HG02610 (cell line): ENCODE results near the gene TNFRSF13B.
"Not testable (repeated sequence)": the region's sequence is repeated elsewhere in the genome, so short reads cannot be mapped to it uniquely, and the experiment has no call there.

Experiments used
- ATAC-seq: cut with Tn5 transposase; IDR thresholded peaks from one replicate; pipeline ENCODE4 v1.9.1; 2021; ENCODE audit warnings: mild to moderate bottlenecking, moderate library complexity; ENCODE audit not compliant: unreplicated experiment

The TNFRSF13B gene

DNA sequence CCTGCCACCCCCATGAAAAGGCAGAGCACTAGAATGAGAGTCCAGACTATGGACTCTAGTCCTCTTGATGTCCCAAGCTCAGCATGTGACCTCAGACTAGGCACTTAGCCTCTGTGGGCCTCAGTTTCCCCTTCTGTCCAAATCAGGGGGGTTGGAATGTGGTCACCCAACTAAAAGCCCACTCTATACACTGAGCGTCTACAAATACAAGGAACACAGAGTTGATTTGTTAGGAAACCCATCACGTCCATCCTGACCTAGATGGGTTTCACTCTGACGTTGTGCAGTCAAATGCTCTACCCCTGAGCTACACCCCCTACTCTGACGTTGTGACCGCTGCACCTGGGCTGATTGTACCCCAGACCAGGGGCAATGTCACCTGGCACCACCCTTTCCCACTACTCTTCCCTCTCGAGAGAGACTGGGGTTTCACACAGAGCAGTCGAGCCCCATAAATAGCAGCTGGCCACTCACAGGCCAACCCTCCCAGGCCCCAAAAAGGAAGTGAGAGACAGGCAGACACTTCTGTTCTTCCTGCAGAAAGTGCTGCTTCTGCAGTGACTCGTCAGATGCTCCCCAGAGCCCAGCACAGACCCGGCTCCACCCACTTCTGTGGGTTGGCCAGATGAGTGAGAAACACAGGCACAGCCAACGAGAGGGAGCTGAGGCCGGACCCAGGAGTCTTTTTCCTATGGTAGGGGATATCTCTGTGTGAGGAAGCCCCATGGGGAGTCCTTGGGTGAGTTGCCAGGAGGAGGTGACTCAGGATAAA, 16.1 kb upstream of the TNFRSF13B start:
- peak; percentile 68 for ATAC-seq

DNA sequence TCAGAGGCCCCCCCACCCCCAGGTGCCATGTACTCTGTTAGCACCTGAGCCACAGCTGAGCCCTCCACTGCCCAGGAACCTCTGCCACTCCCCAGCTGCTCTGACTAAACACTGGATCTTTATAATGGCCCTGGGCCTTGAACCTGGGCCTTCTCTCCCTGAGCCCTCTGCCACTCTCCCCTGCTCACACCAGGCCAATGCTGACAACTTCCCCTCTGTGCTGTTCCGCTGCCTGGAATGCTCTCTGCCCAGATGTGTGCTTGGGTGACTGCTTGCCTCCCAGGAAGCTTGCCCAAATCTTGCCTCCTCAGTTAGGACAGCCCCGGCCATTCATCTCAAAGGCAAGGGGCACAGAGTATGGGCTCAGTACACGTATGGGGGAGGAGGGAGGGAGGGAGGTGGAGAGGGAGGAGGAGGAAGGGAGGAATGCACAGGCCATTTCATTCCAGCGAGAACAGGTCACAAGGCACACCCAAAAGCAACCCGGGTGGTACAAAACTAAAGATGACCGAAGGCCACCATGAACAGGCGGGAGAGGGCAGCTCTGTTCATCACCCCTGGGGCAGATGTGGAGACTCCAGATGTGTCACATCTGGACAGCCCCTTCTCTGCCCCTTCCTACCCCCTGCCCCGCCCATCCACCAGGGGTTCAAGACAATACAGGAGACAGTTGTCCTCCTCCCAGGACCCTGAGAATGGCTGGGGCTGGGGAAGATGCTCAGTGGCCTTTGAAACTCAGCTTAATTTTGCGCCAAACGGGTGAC, 15.3 kb upstream of the TNFRSF13B start:
- no peak for ATAC-seq

DNA sequence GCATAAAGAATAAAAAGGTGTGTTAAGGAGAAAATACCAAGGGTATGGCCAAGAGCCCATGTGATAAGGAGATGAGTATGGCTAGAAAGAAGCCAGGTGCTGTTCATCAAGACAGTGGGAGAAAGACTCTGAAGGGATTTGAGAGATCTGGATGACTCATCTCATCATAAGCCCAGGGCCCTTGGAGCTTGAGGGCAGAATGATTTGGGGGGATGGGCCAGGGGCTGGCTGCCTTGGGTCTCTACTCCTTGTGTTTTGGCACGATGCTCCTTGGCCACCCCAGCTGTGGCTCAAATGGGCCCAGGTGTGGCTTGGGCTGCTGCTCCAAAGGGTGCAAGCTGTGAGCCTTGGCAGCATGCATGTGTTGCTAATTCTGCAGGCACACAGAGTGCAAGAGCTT, 14.5 kb upstream of the TNFRSF13B start:
- no peak for ATAC-seq

DNA sequence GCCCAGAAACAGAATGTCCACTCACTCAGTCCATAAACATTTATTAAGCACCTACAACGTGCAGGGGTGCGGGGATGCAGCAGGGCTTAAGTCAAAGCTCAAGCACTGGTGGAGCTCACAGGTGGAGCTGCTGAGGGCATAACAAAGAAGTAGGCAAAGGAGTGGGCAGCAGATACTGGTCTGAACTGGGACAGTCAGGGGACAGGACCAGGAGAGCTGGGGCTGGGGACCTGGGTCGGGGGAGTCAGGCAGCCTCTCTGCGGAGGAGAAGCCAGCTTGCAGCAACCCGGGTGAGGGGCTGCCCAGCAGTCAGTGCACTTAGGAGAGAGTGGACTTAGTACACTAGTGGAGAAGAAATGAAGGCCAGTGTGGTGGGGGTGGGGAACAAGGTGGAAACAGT, 10.0 kb upstream of the TNFRSF13B start:
- ATAC-seq: no peak

DNA sequence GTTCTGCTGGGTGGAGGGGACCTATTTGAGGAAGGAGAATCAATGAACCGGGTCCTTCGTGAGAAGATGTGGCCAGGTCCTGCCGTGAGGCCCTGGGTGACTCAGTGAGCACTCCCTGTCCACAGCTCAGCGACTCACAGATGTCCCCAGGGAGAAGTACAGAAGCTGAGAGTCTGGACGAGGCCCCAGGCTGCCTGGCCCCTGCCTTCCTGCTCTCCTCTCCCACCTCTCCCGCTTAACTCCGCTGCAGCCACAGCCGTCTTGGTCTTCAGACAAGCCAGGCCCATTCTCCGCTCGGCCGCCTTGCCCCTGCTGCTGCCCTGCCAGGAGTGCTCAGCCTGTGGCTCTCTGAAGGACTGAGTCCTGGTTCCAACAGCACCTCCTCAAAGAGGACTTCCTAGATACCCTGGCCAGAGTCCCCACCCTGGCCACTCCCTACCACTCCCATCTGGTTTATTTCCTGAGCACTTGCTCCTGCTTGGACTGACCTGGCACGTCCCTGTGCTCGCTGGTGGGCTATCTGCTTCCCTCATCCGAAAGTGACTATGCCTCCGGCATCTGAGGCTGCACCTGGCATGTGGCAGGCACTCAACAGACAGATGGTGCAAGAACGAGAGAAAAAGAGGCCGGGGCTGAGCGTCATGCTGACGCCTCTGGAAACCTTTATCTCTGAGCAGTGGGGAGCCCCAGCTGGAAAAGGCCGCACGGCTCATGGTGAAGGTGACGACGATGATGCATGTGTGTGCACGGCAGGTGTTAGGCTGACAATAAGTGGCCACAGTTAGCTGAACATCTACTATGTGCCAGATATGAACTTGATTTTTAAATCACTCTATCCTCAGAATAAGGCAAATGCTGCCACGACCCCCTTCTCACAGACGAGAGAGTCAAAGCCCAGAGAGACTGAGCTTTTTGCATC, 9.2 kb upstream of the TNFRSF13B start:
- ATAC-seq: peak; percentile 67

DNA sequence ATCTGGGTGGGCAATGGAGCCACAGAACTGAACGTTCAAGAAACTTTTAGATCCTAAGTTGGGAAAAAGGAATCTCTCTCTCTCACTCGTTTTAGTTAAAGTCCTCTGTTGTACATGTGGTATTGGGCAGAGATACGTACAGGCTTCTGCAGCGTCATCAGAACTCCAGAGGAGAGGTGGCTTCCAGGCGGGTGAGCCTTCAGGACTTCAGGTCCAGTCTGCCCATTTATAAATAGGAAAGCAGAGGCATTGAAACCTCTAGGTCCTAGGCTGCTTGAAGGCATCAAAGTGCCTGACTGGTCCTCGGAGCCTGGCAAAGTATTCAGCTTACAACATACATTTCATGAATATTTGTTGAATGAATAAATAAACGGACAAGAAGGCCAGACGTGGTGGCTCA, 8.1 kb upstream of the TNFRSF13B start:
- ATAC-seq: no peak

DNA sequence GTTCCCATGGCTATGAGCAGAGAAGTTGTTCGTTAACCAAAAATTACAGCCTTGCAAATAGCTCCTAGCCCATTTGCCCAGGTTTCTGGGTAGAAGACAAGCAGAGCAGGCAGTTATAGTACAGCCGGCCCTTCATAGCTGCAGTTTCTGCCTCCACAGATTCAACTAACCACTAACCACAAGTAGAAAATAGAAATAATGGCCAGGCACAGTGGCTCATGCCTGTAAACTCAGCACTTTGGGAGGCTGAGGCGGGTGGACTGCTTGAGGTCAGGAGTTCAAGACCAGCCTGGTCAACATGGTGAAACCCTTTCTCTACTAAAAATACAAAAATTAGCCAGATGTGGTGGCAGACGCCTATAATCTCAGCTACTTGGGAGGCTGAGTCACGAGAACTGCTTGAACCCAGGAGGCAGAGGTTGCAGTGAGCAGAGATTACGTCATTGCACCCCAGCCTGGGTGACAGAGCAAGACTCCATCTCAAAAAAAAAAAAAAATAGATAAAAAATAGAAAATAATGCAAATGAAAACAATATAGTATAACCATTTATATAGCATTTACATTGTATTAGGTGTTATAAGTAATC, 7.4 kb upstream of the TNFRSF13B start:
- not testable (repeated sequence) for ATAC-seq

DNA sequence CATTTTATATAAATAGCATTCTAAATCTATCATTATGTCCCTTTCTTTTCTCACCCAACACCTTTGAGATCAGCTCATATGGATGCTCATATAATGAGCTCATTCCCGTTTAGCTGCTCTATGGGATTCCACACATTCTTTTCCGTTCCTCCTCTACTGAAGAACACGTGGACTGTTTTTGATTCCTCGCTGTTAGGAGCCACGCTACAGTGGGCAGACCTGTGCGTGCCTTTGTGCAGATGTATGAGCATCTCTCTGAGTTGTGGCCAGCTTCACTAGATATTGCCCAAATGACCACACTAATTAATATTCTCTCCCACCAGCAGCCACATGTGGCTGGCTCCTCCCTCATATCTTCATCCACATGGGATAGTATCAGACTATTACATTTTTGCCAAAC, 6.0 kb upstream of the TNFRSF13B start:
- ATAC-seq: no peak

DNA sequence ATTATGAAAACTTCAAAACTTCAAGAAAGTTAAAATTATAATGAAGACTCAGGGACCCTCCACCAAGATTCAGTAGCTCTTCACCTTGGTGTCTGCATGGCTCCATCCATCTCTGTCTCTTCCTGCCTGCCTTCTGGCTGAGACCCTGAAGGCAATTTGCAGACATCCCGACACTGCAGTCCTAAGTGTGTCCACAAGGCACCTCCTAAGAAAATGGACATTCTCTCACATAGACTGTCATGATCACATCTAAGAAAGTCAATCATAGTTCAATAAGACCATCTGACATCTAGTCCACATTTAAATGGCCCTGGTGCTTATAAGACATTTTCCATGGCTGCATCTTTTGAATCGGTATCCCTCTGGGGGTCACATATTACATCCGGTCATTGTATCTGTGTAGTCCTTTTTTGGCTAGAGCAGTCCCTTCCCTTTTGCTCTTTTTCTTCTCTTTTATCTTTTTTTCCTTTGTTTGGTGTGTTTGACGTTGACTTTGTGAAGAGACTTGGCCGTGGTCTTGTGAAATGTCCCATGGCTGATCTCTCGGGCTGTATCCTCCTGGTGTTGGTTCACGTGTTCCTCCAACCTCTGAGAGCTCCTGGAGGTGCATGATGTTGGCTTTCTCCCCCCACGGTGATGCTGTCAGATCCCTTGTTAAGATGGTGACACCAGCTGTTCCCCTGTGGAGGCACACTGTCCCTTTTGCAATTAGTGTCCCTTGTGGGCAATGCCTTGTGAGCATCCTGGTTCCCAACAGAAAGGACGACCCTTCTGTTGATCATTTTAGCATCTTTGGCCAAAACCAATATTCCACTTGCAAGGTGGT, 5.0 kb upstream of the TNFRSF13B start:
- no peak for ATAC-seq

DNA sequence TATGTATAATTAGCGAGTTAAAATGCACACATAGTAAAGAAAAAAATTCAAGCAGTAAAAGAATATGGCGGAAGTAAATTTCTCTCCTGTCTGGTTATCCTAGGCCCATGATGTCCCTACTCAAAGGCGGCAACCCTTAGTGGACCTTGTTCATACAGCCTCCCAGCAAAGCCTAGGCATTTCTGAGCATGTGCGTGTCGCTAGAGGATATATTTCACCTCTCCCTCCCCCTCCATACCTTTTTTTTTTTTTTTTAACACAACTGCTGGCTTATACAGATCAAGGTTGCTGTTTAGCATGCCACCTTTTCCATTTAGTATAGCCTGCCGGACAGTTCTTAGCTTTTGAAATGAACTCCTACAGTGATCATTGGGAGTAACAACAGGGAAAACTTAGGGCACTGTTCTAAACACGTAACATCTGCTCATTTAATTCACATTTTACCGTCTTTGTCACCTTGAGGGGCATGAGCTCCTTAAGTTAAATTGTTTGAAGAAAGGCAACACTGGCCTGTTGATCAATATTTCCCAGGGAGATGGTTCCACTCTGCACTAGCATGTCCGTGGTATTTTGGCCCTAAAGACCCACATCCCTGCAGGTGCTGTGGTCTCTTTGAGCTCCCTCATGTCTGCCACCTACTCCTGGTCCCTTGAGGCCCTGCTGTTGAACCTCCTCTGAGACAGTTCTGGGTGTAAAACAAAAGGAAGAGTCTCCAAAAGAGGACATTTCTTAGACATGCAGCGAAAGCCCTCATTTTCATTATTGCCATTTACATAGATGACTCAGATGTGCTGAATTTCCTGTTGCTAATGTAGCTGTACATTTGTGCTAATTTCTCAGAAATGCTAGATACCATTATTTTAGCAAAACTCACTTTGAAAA, 4.1 kb upstream of the TNFRSF13B start:
- ATAC-seq: no peak

DNA sequence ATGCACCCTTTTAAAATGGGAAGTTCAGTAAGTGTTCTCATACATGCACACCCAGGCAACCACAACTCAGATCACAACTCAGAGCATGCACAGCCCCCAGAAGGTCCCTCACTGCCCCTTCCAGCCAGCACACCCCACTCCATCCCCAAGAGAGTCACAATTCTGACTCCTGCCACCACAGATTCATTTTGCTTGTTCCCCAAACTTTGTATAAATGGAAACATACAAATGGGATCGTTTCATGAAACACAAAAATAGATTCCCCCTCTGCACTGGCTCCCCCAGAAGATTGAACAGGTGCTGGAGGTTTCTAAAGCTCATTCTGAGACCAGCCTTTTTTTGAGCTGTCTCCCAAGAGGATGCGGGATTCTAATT, 3.3 kb upstream of the TNFRSF13B start:
- peak; percentile 21 for ATAC-seq

DNA sequence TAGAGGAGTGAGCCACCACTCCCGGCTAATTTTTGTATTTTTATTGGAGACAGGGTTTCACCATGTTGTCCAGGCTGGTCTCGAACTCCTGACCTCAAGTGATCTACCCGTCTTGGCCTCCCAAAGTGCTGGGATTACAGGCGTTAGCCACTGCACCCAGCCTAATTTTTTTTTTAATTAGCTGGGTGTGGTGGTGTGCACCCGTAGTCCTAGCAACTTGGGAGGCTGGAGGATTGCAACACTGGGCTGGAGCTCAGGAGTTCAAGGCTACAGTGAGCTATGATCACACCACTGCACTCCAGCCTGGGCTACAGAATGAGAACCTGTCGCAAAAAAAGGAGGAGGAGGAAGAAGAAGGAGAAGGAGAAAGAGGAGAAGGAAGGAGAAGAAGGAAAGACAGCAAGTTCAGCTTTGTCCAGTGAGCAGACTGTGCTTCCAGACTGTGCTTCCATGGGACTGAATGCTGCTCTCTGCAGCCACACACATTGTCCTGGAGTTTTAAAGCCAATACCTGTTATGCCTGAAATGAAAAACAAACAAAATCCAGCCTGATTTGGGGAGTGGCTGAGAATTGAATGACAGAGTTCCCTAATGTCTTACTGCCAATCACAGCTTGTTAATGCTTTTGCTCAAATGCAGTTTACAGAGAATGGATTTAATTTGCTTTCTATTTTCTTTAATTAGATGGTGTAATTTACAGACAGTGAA, 2.8 kb upstream of the TNFRSF13B start:
- no peak for ATAC-seq

DNA sequence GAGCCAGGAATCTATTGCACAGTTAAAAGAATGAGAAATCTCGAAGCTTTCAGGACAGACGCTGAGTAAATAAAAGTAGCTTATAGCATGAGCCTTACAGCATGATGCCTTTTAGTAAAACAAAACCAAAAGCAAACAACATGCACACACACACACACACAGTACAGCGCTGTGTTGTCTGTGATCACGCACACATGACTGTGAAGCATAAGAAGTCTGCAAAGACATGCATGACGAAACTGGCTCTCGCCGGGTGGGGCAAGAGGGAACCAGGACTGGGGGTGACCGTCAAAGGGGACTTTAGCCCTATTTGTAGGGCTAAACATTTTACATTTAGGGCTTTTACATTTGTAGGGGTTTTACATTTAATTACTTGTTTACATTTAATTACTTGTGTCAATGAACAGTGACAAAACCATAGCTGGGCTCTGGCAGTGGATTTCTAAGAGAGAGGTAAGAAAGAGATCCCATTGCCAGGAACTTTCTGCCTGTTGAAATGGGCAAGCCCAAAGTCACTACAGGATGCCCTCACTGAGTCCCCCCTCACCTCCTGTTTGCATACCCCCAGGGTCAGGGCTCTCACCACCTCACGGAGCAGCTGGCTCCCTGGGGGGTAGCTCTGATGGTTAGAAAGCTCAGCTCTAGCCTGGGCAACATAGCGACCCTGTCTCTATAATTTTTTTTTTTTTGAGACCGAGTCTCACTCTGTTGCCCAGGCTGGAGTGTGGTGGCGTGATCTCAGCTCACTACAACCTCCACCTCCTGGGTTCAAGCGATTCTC, 2.0 kb upstream of the TNFRSF13B start:
- peak; percentile 22 for ATAC-seq

DNA sequence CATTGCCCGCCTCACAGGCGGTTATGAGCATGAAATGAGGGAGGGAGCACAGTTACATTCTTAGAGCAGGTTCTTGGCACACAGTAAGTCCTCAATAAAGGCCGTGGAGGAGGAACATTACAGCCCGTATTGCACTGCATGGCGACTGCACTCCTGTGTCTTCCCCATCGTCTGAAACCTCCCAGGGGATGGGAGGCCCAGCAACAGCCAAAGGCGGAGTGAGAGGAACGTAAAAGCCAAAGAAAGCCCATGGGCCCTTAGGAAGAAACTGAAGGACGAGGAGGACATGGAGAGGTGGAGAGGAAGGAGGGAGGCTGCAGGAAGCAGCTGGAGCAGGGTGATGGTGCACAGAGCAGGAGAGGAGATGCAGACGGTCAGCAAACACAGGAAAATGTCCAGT, 1.1 kb upstream of the TNFRSF13B start:
- not testable (repeated sequence) for ATAC-seq

DNA sequence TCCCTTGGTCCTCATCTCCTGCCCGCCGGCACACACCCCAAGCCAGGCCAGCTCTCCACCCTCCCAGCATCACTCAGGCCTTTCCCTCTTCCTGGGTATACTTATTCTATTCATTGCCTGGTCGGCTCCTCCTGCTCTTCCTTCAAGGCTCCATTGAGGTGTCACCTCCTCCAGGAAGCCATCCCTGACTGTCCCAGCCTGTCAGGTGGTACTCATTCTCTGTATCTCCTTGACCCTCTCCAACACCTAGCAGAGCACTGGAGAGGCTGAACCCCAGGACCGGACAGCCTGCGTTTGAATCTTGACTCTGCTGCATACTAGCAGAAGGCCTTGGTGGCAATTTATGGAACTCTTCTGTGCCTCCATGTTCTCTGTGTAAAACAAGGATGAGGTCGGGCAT, 428 bp upstream of the TNFRSF13B start:
- ATAC-seq: no peak

DNA sequence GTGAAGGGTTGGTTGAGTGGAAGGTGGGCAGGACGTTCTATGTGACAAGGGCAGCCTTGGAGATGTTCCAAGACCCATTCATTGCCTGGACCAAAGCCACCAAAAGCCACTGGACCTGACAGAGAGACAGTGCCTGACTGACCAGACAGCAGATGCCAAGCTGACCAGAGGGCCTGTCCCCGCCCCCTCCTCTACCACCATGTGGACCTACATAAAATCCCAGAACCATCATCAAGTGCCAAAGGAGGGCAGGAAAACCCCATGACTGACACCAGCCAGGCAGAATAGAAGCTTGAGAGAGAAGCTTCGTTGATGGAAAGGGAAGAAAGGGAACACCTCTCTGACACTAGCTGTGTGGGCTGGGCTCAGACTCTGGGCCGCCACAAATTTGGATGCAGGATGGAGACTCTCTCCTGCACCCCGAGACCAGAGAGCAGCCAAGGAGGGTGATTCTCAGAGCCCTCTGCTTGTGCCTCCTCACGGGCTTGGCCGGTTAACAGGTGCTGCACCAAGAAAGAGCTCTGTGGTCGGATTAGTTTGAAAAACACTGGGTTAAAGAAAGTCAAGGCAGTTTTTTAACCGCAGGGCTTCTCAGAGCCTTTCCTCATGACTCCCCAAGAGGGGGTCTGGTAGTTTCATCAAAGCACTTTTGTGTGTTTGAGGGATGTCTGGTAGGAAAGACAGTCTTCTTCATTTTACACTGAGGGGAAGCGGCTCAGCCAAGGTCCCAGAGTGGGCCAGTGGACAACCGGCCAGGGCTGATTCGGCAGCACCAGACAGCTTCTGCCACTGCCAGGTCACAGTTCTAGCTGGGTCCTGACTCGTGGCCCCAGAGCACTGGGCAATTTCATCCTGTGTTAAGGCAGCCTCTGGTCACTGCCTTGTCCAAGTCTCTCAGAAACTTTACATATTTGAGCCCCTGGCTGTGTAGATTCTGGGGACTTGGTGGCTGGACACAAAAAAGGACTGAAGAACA, 1.7 kb downstream of the TNFRSF13B start:
- ATAC-seq: peak; percentile 15

DNA sequence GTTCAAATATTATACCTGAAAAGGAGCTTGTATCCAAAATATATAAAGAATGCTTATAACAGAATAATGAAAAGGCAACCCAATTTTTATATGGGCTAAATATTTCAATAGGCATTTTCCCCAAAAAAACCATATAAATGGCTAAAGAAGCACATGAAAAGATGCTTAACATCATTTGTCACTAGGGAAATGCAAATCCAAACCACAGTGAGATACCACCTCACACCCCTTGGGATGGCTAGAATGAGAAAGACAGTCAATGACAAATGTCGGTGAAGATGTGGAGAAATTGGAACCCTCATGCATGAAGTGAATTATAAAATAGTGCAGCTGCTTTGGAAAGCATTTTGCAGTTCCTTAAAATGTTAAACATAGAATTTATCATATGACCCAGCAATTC, 3.1 kb downstream of the TNFRSF13B start:
- ATAC-seq: no peak
